Esophagus muscularis mucosa (tissue), 4 donors: Measurements from ENCODE around the gene ALG1. TPM values are rescaled to one million over a fixed set of nuclear protein-coding genes. Genes with fewer than 3 reads are reported as not detected.
"Not testable (repeated sequence)": the region's sequence is repeated elsewhere in the genome, so short reads cannot be mapped to it uniquely, and the experiment has no call there.

Source experiments
- DNase-seq: peaks from one replicate; pipeline ENCODE4 v3.0.0-alpha.2; 2017; ENCODE audit errors: extremely low spot score
- H3K27ac ChIP-seq, 4 donors: fragments of 200-600 bp; sonication (generic); replicated peaks in 1 of 4; 1 replicate in 3 of 4; 2 replicates in 1 of 4; pipeline ENCODE4 v1.5.1; 2016 to 2019; ENCODE audit warnings: mild to moderate bottlenecking in 1 of 4
- H3K27me3 ChIP-seq, 4 donors: fragments of 200-600 bp; sonication (generic); one replicate each; pipeline versions ENCODE4 v1.5.1 to v1.6.0; 2016 to 2019
- H3K36me3 ChIP-seq, 4 donors: fragments of 200-600 bp; sonication (generic); one replicate each; pipeline ENCODE4 v1.5.1; 2016 to 2019
- H3K4me1 ChIP-seq, 4 donors: fragments of 200-600 bp; sonication (generic); one replicate each; pipeline ENCODE4 v1.5.1; 2016 to 2019
- H3K4me3 ChIP-seq, 4 donors: fragments of 200-600 bp; sonication (generic); 1 replicate in 2 of 4; 2 replicates in 2 of 4; pipeline ENCODE4 v1.5.1; 2016 to 2019; ENCODE audit warnings: mild to moderate bottlenecking in 4 of 4, moderate library complexity in 1 of 4
- H3K9me3 ChIP-seq, 4 donors: fragments of 200-600 bp; sonication (generic); 1 replicate in 3 of 4; 2 replicates in 1 of 4; pipeline ENCODE4 v1.5.1; 2016 to 2019
- EP300 ChIP-seq: sonication (generic); formaldehyde crosslinking; IDR thresholded peaks from one replicate; pipeline ENCODE4 v1.6.1; 2017; ENCODE audit warnings: antibody characterized with exemption
- POLR2A ChIP-seq: fragments of 450-650 bp; IDR thresholded peaks from one replicate; pipeline ENCODE4 v1.6.1; 2017; ENCODE audit warnings: antibody characterized with exemption, moderate library complexity, mild to moderate bottlenecking, low read depth
- POLR2AphosphoS5 ChIP-seq, 2 donors: sonication (generic); formaldehyde crosslinking; IDR thresholded peaks; one replicate each; pipeline ENCODE4 v1.6.1; 2017; ENCODE audit warnings: antibody characterized with exemption in 2 of 2
- WGBS: methylation state at CpG from one replicate; pipeline ENCODE4 v1.1.5; 2018; 5-methylcytosine and 5-hydroxymethylcytosine counted together
- intact Hi-C: fragments of 100-400 bp; cut with DNase I; formaldehyde crosslinking; loops from one replicate; pipeline ENCODE4 v1.15.1; 2023
- total RNA-seq, 4 donors: library from RNA; depleted of rRNA; stranded (reverse); fragments of >200 nt; gene quantifications; one replicate each; pipeline versions ENCODE4 v1.1.0 to v1.2.1, GENCODE V29; 2016
- TF ChIP-seq, protein P1 (sequence below), 3 experiments: fragments of 200-600 bp in 2 of 3; fragments of 450-650 bp in 1 of 3; sonication (generic) in 2 of 3; IDR thresholded peaks; one replicate each; pipeline ENCODE4 v1.5.1; 2017 to 2019; ENCODE audit warnings: antibody characterized with exemption in 3 of 3, mild to moderate bottlenecking in 2 of 3, moderate library complexity in 1 of 3

ALG1 gene
- total RNA-seq, 4 donors from 2014 or later, result 10.4 to 15.9 (median 12.2) TPM

DNA sequence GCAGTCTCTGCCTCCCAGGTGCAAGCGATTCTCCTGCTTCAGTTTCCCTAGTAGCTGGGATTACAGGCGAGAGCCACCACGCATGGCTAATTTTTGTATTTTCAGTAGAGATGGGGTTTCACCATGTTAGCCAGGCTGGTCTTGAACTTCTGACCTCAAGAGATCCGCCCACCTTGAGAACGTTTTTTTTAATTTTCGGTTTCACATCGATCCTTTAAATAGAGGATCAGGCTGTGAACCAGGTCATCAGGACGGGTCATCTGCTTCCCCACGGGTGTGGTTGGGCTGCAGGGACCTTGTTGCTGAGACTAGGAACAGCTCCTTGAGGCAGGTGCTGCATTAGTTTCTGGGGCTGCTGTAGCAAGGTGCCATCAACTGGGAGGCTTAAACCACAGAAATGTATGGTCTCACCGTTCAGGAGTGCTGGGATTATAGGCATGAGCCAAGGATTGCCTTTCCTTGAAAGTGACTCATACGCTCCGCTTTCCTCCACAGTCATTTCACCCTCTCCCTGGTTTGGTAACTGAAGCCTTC, 30.0 kb upstream of the ALG1 start:
- intact Hi-C loops, result no loop called here
- H3K4me3 ChIP-seq, result no peak overlapping the region
- 75% methylated on average over 12 of the region's 12 CpGs for WGBS

DNA sequence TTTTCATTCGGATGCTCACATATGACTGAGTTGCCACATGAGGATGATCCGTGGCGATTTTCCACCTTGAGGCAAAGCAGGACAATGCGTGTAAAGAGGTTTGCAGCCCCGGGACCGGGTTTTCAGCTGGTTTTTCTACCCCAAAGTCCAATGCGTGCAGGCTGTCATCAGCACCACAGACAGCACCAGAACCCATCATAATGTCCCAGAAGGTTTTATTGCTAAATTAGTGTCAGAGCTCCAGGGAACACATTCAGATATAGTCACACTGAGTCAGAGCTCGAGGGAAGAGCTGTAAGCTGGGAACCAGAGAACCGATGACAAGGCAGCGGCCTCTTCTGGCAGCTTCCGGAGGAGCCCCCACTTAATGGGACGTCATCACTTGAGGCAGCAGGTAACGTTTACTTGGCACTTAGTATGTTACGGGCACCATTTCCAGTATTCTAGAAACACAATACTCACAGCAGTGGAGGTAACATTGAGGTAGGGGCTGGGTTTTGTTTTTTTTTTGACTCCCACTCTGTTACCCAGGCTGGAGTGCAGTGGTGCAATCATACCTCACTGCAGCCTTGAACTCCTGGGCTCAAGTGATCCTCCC, 29.0 kb upstream of the ALG1 start:
- DNase-seq, result no peak
- TF ChIP-seq EP300 (no peak), POLR2AphosphoS5 (IDR thresholded peaks at IDR 0.05) (no peak), POLR2A (no peak)
- TF ChIP-seq, protein P1, sequence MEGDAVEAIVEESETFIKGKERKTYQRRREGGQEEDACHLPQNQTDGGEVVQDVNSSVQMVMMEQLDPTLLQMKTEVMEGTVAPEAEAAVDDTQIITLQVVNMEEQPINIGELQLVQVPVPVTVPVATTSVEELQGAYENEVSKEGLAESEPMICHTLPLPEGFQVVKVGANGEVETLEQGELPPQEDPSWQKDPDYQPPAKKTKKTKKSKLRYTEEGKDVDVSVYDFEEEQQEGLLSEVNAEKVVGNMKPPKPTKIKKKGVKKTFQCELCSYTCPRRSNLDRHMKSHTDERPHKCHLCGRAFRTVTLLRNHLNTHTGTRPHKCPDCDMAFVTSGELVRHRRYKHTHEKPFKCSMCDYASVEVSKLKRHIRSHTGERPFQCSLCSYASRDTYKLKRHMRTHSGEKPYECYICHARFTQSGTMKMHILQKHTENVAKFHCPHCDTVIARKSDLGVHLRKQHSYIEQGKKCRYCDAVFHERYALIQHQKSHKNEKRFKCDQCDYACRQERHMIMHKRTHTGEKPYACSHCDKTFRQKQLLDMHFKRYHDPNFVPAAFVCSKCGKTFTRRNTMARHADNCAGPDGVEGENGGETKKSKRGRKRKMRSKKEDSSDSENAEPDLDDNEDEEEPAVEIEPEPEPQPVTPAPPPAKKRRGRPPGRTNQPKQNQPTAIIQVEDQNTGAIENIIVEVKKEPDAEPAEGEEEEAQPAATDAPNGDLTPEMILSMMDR (IDR thresholded peaks at IDR 0.05), result no peak
- Histone ChIP-seq H3K27me3 (no peaks in the 10 kb centered on the region), H3K4me3 (no peak overlapping the region), H3K4me1 (no peaks in the 10 kb centered on the region), H3K36me3 (peaks cover 0 to 3% (median 0%) of the 10 kb centered on the region in 4 donors), H3K27ac (no peak overlapping the region), H3K9me3 (no peaks in the 10 kb centered on the region)
- 70% methylated on average over 13 of the region's 14 CpGs for WGBS
- intact Hi-C loops, result no loop called here

More for the DNA sequence above, 30.0 kb upstream of the ALG1 start:
- TF ChIP-seq POLR2AphosphoS5 (IDR thresholded peaks at IDR 0.05) (no peak), POLR2A (no peak), EP300 (no peak)
- TF ChIP-seq, protein P1 (IDR thresholded peaks at IDR 0.05), result no peak
- Histone ChIP-seq H3K4me1 (no peaks in the 10 kb centered on the region), H3K9me3 (no peaks in the 10 kb centered on the region), H3K27ac (no peak overlapping the region), H3K36me3 (peaks cover 0 to 3% (median 0%) of the 10 kb centered on the region in 4 donors), H3K27me3 (no peaks in the 10 kb centered on the region)
- DNase-seq, result no peak

DNA sequence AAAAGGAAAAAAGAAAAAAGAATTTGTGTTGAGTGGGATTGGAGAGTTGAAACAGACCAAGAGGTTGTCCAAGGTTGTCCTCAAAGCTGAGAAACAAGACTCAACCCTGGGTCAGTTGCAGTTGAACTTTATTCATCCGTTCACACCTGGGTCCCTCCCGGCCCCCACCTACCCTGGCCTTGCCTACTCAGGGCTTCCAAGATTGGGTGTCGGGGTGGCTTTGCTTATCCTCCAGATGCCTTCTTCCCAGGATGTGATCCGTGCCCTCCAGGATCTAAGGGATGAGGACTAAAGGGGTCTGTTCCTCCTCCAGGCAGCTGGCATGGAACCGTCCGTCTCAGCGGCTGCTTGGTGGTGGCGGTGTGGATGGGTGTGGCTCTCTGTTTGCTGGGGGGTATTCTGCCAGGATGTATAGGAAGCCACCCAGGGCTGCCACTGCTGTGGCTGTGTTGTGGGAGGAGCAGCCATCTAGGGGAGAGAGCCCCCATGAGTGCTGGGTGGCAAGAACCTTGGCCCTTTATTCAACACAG, 27.6 kb upstream of the ALG1 start:
- Histone ChIP-seq H3K36me3 (peaks cover 0 to 3% (median 0%) of the 10 kb centered on the region in 4 donors), H3K4me1 (no peaks in the 10 kb centered on the region), H3K4me3 (no peak overlapping the region), H3K9me3 (no peaks in the 10 kb centered on the region), H3K27me3 (no peaks in the 10 kb centered on the region), H3K27ac (no peak overlapping the region)
- intact Hi-C loops, result no loop called here
- WGBS, result 94% methylated on average over 6 of the region's 8 CpGs
- TF ChIP-seq POLR2AphosphoS5 (IDR thresholded peaks at IDR 0.05) (no peak), POLR2A (no peak), EP300 (no peak)
- TF ChIP-seq, protein P1 (IDR thresholded peaks at IDR 0.05), result no peak
- no peak for DNase-seq

DNA sequence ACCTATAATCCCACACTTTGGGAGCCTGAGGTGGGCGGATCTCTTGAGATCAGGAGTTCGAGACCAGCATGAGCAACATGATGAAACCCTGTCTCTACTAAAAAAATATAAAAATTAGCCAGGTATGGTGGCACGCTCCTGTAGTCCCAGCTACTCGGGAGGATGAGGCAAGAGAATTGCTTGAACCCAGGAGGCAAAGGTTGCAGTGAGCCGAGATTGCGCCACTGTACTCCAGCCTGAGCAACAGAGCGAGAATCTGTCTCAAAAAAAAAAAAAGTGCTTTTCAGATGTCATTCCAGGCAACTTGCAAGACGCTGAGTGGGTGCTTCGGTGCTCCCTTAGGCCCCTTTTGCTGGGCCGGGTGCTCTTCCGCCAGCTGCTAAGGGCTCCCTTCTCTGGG, 27.1 kb upstream of the ALG1 start:
- H3K4me3 ChIP-seq, H3K27ac ChIP-seq, intact Hi-C loops, H3K27me3 ChIP-seq, H3K36me3 ChIP-seq, DNase-seq, H3K4me1 ChIP-seq, H3K9me3 ChIP-seq: not testable (repeated sequence)
- 88% methylated on average over 11 of the region's 11 CpGs for WGBS

DNA sequence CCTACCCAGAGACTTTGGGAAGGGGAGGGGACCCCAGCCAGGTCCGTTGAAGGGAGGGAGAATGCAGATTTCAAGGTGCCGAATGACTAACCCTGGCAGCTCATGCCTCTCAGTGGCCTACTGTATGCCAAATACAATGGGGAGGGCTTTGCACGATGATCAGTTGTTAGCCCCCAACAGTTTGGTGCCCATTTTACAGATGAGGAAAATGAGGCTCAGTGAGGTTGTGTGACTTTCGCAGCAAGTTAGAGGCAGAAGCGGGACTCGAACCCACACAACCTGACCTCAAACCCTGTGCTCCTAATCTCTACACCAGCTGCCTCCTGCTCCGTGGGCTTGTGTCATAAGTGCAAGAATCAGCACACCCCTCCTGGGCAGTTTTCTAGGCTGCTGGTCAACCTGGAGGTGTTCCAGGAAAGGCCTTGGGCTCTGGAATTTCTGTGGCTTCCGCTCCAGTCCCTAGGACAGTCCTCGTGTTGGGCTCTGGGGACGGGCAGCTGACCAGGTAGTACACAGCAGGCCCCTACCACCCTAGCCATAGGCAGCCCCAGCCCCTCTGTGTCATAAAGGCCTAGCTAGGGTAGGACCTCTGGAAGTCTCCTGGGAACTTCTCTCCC, 26.0 kb upstream of the ALG1 start:
- WGBS, result 83% methylated on average over 10 of the region's 10 CpGs
- intact Hi-C loops, result no loop called here

More for the DNA sequence above, 26.0 kb upstream of the ALG1 start:
- TF ChIP-seq POLR2AphosphoS5 (IDR thresholded peaks at IDR 0.05) (no peak), EP300 (no peak), POLR2A (no peak)
- TF ChIP-seq, protein P1 (IDR thresholded peaks at IDR 0.05), result no peak
- DNase-seq, result no peak
- no peaks in the 10 kb centered on the region for H3K9me3 ChIP-seq
- H3K4me3 ChIP-seq, result no peak overlapping the region
- no peaks in the 10 kb centered on the region for H3K27me3 ChIP-seq
- no peaks in the 10 kb centered on the region for H3K4me1 ChIP-seq
- peaks cover 0 to 3% (median 0%) of the 10 kb centered on the region in 4 donors for H3K36me3 ChIP-seq
- no peak overlapping the region for H3K27ac ChIP-seq
